A673 (cell line): ENCODE results near the gene LRP8.

ENCODE experiments used
- CTCF ChIP-seq: fragments of 300-800, 200-600 bp; sonication (generic); conservative IDR thresholded peaks from 2 replicates; pipeline ENCODE4 v1.5.1; 2017; ENCODE audit warnings: low read depth, mild to moderate bottlenecking, antibody characterized with exemption, low read length, moderate library complexity, mixed read lengths
- EZH2 ChIP-seq: fragments of 200-600 bp; sonication (generic); IDR thresholded peaks from 2 replicates; pipeline ENCODE4 v1.6.1; 2017; ENCODE audit warnings: borderline replicate concordance, low read depth, mild to moderate bottlenecking, mixed read lengths, antibody characterized with exemption, low read length; ENCODE audit not compliant: poor library complexity, severe bottlenecking

GRCh38 chr1:53198241-53198651 is 129.6 kb downstream of the LRP8 start:
- TF ChIP-seq CTCF (no peak), EZH2 (no peak)
